ENCODE data around the gene PROS1.
"Not testable (repeated sequence)": the region's sequence is repeated elsewhere in the genome, so short reads cannot be mapped to it uniquely, and the experiment has no call there.

Gene PROS1

DNA sequence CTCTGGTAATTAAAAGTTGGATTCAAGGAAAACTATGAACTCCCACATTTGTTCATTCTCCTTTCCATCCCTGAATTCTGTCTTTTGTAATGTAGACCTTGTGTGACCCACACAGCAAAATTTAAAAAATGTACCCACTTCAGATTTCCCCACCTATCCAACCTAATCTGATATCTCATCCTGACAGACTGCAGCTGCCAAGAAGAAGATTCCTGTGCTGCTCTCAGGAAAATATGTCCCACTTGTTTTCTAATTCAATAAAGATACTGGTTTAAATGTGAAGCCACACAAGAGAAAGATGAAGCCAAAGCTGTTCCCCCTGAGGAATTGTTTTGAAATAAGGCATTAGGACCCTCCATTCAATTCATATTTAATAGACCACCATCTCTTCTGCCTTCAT lies 100.3 kb downstream of the PROS1 start:
- not testable (repeated sequence) for DNase-seq (ENCODE audit: low read depth)

DNA sequence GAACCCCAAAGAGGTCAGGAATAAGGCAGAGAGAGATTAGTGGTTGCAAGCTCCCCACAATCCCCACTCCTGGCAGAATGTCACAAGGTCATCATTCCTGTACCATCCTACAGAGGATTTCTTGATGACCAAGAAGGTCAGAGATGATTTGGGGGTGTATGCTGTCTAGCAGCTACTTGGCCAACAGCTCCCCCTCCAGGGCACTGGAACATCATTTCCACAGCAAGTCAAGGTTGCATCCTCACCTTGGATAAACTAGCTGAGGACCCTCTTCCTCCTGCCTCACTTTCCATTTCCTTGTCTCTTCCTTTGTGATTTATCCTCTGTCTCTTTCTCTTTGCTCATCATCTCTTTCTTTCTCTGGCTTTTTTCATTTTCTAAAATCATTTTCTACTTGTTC lies 106.3 kb downstream of the PROS1 start:
- no peak for DNase-seq (ENCODE audit: low read depth)

DNA sequence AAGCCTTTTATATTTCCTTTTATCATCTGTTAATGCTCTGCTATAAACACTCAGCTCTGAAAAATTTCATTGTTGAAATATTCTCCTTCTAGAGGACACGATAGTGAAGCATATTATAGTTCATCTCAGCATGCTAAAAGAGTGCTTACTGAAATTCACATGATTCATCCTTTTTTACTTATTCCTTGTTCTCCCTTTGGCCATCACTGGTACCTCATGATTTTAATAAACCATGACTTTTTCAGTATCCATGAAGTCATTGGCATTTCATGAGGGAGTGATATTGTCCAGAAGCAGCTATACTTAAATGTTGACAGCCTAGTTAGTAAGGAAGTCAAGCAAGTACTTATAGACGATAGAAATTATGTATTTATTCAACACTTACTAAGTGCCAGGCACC lies 112.7 kb downstream of the PROS1 start:
- no peak for DNase-seq (ENCODE audit: low read depth)

DNA sequence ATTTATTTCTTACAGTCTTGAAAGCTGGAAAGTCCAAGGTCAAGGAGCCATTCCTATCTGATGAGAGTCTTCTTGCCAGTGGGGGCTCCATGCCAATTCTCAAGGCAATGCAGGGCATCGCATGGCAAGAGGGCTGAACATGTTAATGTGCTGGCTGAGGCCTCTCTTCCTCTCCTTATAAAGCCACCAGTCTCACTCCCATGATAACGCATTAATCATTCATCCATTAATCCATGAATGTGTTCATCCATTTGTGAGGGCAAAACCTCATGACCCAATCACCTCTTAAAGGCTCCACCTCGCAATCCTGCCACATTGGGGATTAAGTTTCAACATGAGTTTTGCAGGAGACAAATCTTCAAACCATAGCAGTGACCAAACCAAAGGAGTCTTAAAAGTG lies 118.3 kb downstream of the PROS1 start:
- DNase-seq (ENCODE audit: low read depth), result no peak

DNA sequence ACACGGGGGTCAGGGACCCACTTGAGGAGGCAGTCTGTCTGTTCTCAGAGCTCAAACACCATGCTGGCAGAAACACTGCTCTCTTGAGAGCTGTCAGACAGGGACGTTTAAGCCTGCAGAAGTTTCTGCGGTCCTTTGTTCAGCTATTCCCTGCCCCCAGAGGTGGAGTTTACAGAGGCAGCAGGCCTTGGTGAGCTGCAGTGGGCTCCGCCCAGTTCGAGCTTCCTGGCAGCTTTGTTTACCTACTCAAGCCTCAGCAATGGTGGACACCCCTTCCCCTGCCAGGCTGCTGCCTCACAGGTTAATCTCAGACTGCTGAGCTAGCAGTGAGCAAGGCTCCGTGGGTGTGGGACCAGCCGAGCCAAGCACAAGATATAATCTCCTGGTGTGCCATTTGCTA lies 121.5 kb downstream of the PROS1 start:
- DNase-seq (ENCODE audit: low read depth), result not testable (repeated sequence)

DNA sequence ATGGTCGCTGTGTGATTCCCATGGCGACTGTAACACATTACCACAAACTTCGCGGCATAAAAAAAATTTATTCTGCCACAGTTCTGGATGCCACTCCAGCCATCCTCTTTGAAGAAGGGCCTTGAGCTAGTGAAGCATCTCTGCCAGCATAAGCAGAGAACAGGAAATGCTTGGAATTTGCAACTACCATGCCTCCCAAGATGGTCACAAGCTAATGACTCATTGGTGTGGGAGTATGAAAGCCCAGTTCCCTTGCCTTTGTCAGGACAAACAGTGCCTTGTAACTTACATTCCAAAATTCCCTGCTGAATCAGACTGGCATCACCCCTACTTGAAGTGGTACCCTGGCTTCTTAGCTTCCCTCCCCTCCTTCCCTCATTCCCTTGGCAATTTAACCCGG lies 129.7 kb downstream of the PROS1 start:
- peak; percentile 65 for DNase-seq (ENCODE audit: low read depth)

DNA sequence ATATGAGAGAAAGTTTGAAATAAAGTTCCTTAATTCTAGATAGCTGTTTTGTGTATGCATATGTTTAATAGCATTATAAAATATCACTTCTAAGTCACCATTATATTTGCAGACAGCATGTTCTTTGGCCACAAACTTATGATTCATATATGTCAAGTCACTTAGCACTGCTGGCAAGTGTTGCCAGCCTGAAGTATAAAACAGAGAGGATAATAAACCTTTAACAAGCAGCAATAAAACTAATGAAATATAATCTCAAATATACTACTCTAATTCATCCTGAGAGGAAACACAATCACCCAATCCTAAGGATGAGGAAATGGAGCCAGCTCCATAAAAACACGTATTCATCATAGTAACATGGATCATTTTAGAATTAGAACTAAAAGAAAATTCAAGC lies 134.5 kb downstream of the PROS1 start:
- not testable (repeated sequence) for DNase-seq (ENCODE audit: low read depth)

Measured in non-pigmented ciliary epithelial cell (primary cell).